Astrocyte of the spinal cord (primary cell): Measurements from ENCODE around the gene FAM83C.

Experiments
- DNase-seq: peaks from one replicate; pipeline ENCODE4 v3.0.0; 2011; ENCODE audit warnings: low read depth, low spot score
- H3K4me3 ChIP-seq: 2 replicates; pipeline ENCODE4 v1.5.1; 2011; ENCODE audit warnings: low read depth, mild to moderate bottlenecking, low read length, moderate library complexity
- in situ Hi-C: cut with HindIII; loops from 2 replicates; pipeline ENCODE4 v1.10.0; 2017; ENCODE audit warnings: low sequenced_read_pairs
- TF ChIP-seq, protein P1 (sequence below): IDR thresholded peaks from 2 replicates; pipeline ENCODE4 v1.5.1; 2012; ENCODE audit warnings: low read depth, mild to moderate bottlenecking, low read length, inconsistent platforms

Gene FAM83C

DNA sequence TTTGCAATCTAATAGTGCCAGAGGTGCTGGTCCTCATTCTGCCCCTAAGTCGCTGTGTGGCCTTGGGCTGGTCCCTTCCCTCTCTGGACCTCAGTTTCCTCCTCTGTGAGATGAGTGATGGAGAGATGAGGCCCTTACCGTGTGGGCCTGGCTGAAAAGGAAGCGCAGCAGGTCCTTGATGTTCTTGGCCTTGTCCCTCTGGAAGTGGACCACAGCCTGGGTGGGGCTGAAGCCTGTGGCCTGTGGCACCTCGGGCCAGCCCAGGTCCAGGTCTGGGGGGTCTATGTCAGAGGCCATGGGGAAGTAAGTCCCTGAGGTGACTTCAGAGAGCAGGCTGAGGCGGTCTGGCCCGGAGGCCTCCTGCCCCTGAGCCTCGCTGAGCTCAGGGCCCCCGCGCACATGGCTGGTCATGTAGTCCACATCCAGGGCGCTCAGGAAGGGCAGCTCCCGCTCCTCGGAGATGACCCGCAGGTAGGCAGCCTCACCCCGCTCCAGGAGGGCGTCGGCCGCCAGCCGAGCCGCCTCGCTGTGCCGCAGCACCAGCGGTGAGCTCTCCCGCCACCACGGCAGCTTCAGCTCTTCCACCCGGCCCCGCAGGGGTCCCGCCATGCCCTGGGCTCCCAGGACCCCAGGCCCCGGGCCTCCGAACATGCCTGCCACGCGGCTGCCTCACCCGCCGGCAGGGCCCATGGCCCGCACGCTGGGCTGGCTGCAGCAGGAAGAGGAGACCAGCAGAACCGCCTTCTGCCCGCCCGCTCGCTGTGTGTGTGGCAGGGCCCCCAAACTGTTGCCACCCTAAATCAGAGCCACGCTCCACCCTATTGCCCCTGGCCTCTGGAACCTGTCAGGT, at the start of gene FAM83C:
FAM83C (minus strand) TSS at position 772 of the 850 bp plus-strand sequence; CDS start at position 651, 121 bp downstream.
- TF ChIP-seq, protein P1, sequence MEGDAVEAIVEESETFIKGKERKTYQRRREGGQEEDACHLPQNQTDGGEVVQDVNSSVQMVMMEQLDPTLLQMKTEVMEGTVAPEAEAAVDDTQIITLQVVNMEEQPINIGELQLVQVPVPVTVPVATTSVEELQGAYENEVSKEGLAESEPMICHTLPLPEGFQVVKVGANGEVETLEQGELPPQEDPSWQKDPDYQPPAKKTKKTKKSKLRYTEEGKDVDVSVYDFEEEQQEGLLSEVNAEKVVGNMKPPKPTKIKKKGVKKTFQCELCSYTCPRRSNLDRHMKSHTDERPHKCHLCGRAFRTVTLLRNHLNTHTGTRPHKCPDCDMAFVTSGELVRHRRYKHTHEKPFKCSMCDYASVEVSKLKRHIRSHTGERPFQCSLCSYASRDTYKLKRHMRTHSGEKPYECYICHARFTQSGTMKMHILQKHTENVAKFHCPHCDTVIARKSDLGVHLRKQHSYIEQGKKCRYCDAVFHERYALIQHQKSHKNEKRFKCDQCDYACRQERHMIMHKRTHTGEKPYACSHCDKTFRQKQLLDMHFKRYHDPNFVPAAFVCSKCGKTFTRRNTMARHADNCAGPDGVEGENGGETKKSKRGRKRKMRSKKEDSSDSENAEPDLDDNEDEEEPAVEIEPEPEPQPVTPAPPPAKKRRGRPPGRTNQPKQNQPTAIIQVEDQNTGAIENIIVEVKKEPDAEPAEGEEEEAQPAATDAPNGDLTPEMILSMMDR: no peak
- no peak for DNase-seq
- in situ Hi-C loops: no loop called here
- H3K4me3 ChIP-seq: no peak within 1 kb of the TSS

DNA sequence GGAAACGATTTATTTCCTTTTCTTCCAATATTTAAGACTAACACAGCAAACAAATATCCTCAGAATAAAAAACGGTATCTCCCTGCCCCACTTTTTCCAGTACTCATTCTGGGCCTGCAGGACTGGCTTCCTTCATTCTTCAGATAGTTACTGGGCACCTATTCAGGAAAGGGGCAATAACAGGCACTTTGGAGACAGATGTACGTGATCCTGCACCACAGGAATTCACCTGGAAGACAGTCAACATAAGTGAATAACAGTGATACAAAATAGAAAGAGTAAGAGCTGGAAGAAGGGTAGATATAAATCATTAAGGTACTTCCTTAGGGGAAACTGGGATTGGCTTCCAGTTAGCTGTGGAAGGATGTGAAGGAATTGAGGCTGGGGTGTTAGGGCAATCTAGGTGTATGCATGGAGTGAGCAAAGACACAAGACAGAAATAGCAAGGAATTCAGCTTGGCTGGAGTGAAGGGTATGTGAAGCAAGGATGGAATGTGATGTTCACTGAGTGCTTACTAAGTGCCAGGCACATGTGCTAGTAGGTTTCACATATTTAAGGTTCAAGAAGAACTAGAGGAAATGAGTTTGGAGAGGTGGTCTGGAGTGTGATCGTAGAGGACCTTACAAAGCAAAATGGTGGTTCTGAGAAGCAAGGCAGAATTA, 49.3 kb upstream of the FAM83C start:
- no peak overlapping the region for H3K4me3 ChIP-seq
- in situ Hi-C loops: no loop called here
- DNase-seq: peak; percentile 35
- TF ChIP-seq, protein P1: no peak

DNA sequence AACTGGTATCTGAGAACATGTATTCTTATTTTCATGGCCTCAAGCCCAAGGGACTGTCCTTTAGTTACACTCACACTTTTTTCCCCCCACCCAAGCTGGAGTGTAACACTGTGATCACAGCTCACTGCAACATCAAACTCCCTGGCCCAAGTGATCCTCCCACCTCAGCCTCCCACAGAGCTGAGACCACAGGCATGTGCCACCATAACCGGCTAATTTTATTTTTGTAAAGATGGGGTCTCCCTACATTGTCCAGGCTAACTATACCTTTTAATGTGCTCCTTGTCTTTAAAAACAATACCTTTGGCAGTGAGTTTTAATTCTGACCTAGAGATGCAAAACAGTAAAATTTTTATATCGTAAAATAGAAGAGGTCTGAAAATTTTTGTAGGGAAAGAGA, 48.2 kb upstream of the FAM83C start:
- DNase-seq: no peak
- no peak overlapping the region for H3K4me3 ChIP-seq
- TF ChIP-seq, protein P1: no peak
- in situ Hi-C loops: no loop called here

DNA sequence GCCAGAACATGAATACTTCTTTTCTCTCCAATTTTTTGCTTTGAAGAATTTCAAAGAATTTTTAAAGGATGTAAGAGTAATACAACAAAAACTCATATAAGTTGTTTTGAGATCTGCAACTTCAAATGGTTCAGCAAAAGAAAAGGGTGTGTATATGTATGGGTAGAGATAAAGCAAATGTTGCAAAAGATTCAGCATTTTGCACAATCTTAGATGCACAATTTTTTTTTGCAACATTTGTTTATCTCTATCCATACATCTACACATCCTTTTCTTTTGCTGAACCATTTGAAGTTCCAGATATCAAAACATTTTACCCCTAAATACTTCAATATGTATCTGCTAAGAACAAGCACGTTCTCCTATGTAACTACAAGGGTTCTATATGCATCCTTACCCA, 47.4 kb upstream of the FAM83C start:
- no peak overlapping the region for H3K4me3 ChIP-seq
- TF ChIP-seq, protein P1: no peak
- no peak for DNase-seq
- in situ Hi-C loops: no loop called here

GRCh38 chr20:35339007-35339406, 46.8 kb upstream of the FAM83C start:
- H3K4me3 ChIP-seq: no peak overlapping the region
- TF ChIP-seq, protein P1: no peak
- in situ Hi-C loops: no loop called here
- DNase-seq: peak; percentile 95

DNA sequence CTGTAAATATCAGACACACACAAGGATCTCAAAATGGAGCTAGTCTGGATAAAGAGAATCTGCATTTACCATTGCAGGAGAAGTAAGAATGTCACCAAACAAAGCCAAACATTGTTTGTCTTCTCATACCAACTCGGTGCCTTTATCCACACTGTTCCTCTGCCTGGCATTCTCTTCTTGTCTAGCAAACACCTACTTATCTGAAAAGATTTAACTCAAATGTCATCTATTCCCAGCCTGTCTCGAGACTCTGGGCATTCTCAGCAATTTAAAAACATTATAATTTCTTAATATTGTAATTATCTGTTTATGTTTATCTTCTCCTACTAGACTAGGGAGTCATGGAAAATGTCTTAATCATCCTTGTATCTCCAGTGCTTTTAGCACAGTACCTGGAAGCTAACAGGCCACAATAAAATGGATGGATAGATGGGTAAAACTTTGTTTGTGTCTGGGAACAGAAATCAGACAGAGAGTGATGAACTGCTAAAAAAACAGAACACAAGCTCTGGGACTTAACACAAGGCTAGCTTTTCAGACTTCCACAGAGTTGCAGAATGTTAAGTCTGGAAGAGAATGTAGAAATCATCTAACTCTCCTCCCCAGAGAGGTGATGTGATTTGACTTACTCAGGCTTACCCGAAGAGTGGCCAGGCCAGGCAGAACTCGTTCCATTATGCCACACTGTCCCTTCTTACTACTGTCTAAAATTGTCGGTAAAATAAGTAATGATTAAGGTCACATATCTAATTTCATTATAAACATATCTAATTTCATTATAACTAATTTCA, 42.3 kb upstream of the FAM83C start:
- no peak overlapping the region for H3K4me3 ChIP-seq
- no peak for DNase-seq
- TF ChIP-seq, protein P1: no peak
- in situ Hi-C loops: no loop called here
